HG03196 (cell line): ENCODE results near the gene PTCSC3.
A peak's percentile ranks its signal among the peaks of the same experiment; 100 is the strongest.
"Not testable (repeated sequence)": the region's sequence is repeated elsewhere in the genome, so short reads cannot be mapped to it uniquely, and the experiment has no call there.

Experiments
- ATAC-seq: cut with Tn5 transposase; IDR thresholded peaks from one replicate; pipeline ENCODE4 v1.9.1; 2021; ENCODE audit not compliant: unreplicated experiment

PTCSC3 gene

GRCh38 chr14:36174767-36175424 lies 1.6 kb downstream of the PTCSC3 start:
- no peak for ATAC-seq

GRCh38 chr14:36173161-36173560 lies 3.4 kb downstream of the PTCSC3 start:
- no peak for ATAC-seq

- no peak for ATAC-seq
Observed at GRCh38 chr14:36171607-36172006, 4.9 kb downstream of the PTCSC3 start.

- no peak for ATAC-seq
Observed at GRCh38 chr14:36167431-36167830, 9.1 kb downstream of the PTCSC3 start.

GRCh38 chr14:36163451-36163850 lies 13.1 kb downstream of the PTCSC3 start:
- no peak for ATAC-seq

GRCh38 chr14:36162267-36162666 lies 14.3 kb downstream of the PTCSC3 start:
- ATAC-seq = no peak

GRCh38 chr14:36161776-36162175 lies 14.7 kb downstream of the PTCSC3 start:
- no peak for ATAC-seq

- no peak for ATAC-seq
Observed at GRCh38 chr14:36151335-36151734, 25.2 kb downstream of the PTCSC3 start.

- no peak for ATAC-seq
Observed at GRCh38 chr14:36134038-36134437, 42.5 kb downstream of the PTCSC3 start.

- no peak for ATAC-seq
Observed at GRCh38 chr14:36132826-36133225, 43.7 kb downstream of the PTCSC3 start.

- ATAC-seq = no peak
Observed at GRCh38 chr14:36130186-36130585, 46.3 kb downstream of the PTCSC3 start.

- no peak for ATAC-seq
Observed at GRCh38 chr14:36129181-36129580, 47.3 kb downstream of the PTCSC3 start.

GRCh38 chr14:36113341-36113740 lies 63.2 kb downstream of the PTCSC3 start:
- ATAC-seq = no peak

- ATAC-seq = no peak
Observed at GRCh38 chr14:36111822-36112583, 64.5 kb downstream of the PTCSC3 start.

GRCh38 chr14:36105401-36105800 lies 71.1 kb downstream of the PTCSC3 start:
- no peak for ATAC-seq

GRCh38 chr14:36104258-36104657 lies 72.3 kb downstream of the PTCSC3 start:
- ATAC-seq = not testable (repeated sequence)

- ATAC-seq = no peak
Observed at GRCh38 chr14:36099619-36100018, 76.9 kb downstream of the PTCSC3 start.

- ATAC-seq = no peak
Observed at GRCh38 chr14:36097356-36097755, 79.2 kb downstream of the PTCSC3 start.

GRCh38 chr14:36096090-36096489 lies 80.4 kb downstream of the PTCSC3 start:
- ATAC-seq = no peak

- ATAC-seq = no peak
Observed at GRCh38 chr14:36094963-36095362, 81.6 kb downstream of the PTCSC3 start.

GRCh38 chr14:36091096-36091495 lies 85.4 kb downstream of the PTCSC3 start:
- ATAC-seq = peak; percentile 97

- no peak for ATAC-seq
Observed at GRCh38 chr14:36087411-36087810, 89.1 kb downstream of the PTCSC3 start.
